CD8-positive, alpha-beta memory T cell (primary cell): Measurements from ENCODE around the gene CRIP2. TPM values are rescaled to one million over a fixed set of nuclear protein-coding genes. Genes with fewer than 3 reads are reported as not detected.

ENCODE experiments used
- CTCF ChIA-PET: fragments of 350-600 bp; sonication (Branson Sonifier 250); formaldehyde crosslinking; loops from one replicate; lab custom pipeline; 2021; ENCODE audit warnings: antibody characterized with exemption; lab: Charles Lee
- POLR2A ChIA-PET: fragments of 350-600 bp; sonication (Branson Sonifier 250); formaldehyde crosslinking; loops from one replicate; lab custom pipeline; 2021; ENCODE audit warnings: antibody characterized with exemption; lab: Charles Lee
- DNase-seq, 5 donors: peaks; one replicate each; pipeline versions ENCODE4 v3.0.0 to v3.0.0-alpha.2; 2020 to 2022; ENCODE audit warnings: mixed read lengths in 1 of 5
- H3K27ac ChIP-seq: one replicate; pipeline ENCODE4 v1.7.0; 2013; ENCODE audit warnings: low read depth, mild to moderate bottlenecking, low read length, moderate library complexity
- H3K27me3 ChIP-seq: 2 replicates; pipeline ENCODE4 v1.7.0; 2013; ENCODE audit warnings: low read length, mild to moderate bottlenecking; ENCODE audit not compliant: insufficient read depth, poor library complexity, severe bottlenecking
- H3K36me3 ChIP-seq: 2 replicates; pipeline ENCODE4 v1.7.0; 2013; ENCODE audit warnings: mild to moderate bottlenecking, low read length, moderate library complexity; ENCODE audit not compliant: insufficient read depth
- H3K4me1 ChIP-seq: 2 replicates; pipeline ENCODE4 v1.7.0; 2013; ENCODE audit warnings: mild to moderate bottlenecking, low read length, moderate library complexity; ENCODE audit not compliant: insufficient read depth
- H3K4me3 ChIP-seq: 2 replicates; pipeline ENCODE4 v1.7.0; 2013; ENCODE audit warnings: mild to moderate bottlenecking, low read length
- H3K9me3 ChIP-seq: 2 replicates; pipeline ENCODE4 v1.7.0; 2013; ENCODE audit warnings: mild to moderate bottlenecking, low read length
- H3K27ac Mint-ChIP-seq, 8 donors: one replicate each; pipeline ENCODE4 v1.8.0; 2020 to 2021; ENCODE audit warnings: mixed read lengths in 8 of 8, mild to moderate bottlenecking in 6 of 8, inconsistent platforms in 3 of 8, moderate library complexity in 3 of 8
- H3K27me3 Mint-ChIP-seq, 2 donors: one replicate each; pipeline ENCODE4 v1.8.0; 2020 to 2021; ENCODE audit warnings: mixed read lengths in 2 of 2, mild to moderate bottlenecking in 1 of 2, moderate library complexity in 1 of 2
- H3K36me3 Mint-ChIP-seq, 3 donors: one replicate each; pipeline ENCODE4 v1.8.0; 2020 to 2021; ENCODE audit warnings: mixed read lengths in 3 of 3, inconsistent platforms in 1 of 3, mild to moderate bottlenecking in 1 of 3
- H3K4me1 Mint-ChIP-seq, 3 donors: one replicate each; pipeline ENCODE4 v1.8.0; 2020 to 2021; ENCODE audit warnings: mixed read lengths in 3 of 3, inconsistent platforms in 1 of 3, mild to moderate bottlenecking in 1 of 3
- H3K4me3 Mint-ChIP-seq, 7 donors: one replicate each; pipeline ENCODE4 v1.8.0; 2020 to 2021; ENCODE audit warnings: mixed read lengths in 7 of 7, mild to moderate bottlenecking in 6 of 7, moderate library complexity in 4 of 7, inconsistent platforms in 2 of 7
- H3K9me3 Mint-ChIP-seq, 5 donors: one replicate each; pipeline ENCODE4 v1.8.0; 2020 to 2022; ENCODE audit warnings: mixed read lengths in 5 of 5, mild to moderate bottlenecking in 3 of 5, moderate library complexity in 2 of 5, inconsistent platforms in 1 of 5
- polyA plus RNA-seq: library from polyadenylated mRNA; unstranded; fragments of 300-500 nt; fragmentation: Illumina TruSeq; gene quantifications from one replicate; pipeline ENCODE4 v1.2.3, GENCODE V29; 2021
- total RNA-seq, 2 experiments: library from RNA; stranded (reverse); gene quantifications; one replicate each; pipeline ENCODE4 v1.2.3, GENCODE V29; 2021

CRIP2 gene
- total and polyA plus RNA-seq, 3 experiments from 2014 or later: 2.7 to 31.5 (median 4.5) TPM

GRCh38 chr14:105430565-105430964 lies 44.1 kb upstream of the CRIP2 start:
- Mint-ChIP-seq H3K9me3 (no peaks in the 10 kb centered on the region), H3K27ac (no peak overlapping the region), H3K36me3 (peaks cover 3 to 32% (median 7%) of the 10 kb centered on the region in 3 donors), H3K27me3 (no peaks in the 10 kb centered on the region), H3K4me3 (no peak overlapping the region), H3K4me1 (peaks cover 21 to 36% (median 27%) of the 10 kb centered on the region in 3 donors)
- H3K9me3 ChIP-seq: no peaks in the 10 kb centered on the region
- POLR2A ChIA-PET: no interaction called here
- no peaks in the 10 kb centered on the region for H3K27me3 ChIP-seq
- DNase-seq: no peak
- H3K36me3 ChIP-seq: no peaks in the 10 kb centered on the region
- H3K4me1 ChIP-seq: no peaks in the 10 kb centered on the region
- CTCF ChIA-PET: no interaction called here
- H3K4me3 ChIP-seq: no peak overlapping the region
- H3K27ac ChIP-seq: no peak overlapping the region

- ChIA-PET CTCF (interaction anchor here (1.2 kb wide), 1 partner anchor 17 kb away, joined by 3 read pairs; no protein-coding TSS in a partner anchor), POLR2A (no interaction called here)
These were observed 43.4 kb upstream of the CRIP2 start for GRCh38 chr14:105431256-105431655.

GRCh38 chr14:105432657-105433056 lies 42.0 kb upstream of the CRIP2 start:
- POLR2A ChIA-PET: no interaction called here
- H3K4me3 Mint-ChIP-seq: no peak overlapping the region
- Histone ChIP-seq H3K27me3 (no peaks in the 10 kb centered on the region), H3K4me3 (no peak overlapping the region), H3K27ac (no peak overlapping the region), H3K4me1 (no peaks in the 10 kb centered on the region), H3K9me3 (no peaks in the 10 kb centered on the region), H3K36me3 (no peaks in the 10 kb centered on the region)
- no peaks in the 10 kb centered on the region for H3K27me3 Mint-ChIP-seq
- H3K36me3 Mint-ChIP-seq: peaks cover 2 to 25% (median 7%) of the 10 kb centered on the region in 3 donors
- H3K27ac Mint-ChIP-seq: no peak overlapping the region
- DNase-seq: no peak
- H3K4me1 Mint-ChIP-seq: peaks cover 16 to 28% (median 25%) of the 10 kb centered on the region in 3 donors
- CTCF ChIA-PET: no interaction called here
- H3K9me3 Mint-ChIP-seq: no peaks in the 10 kb centered on the region

More at GRCh38 chr14:105431256-105431655, 43.4 kb upstream of the CRIP2 start:
- no peaks in the 10 kb centered on the region for H3K27me3 Mint-ChIP-seq
- H3K4me3 Mint-ChIP-seq: no peak overlapping the region
- no peak overlapping the region for H3K4me3 ChIP-seq
- H3K27ac Mint-ChIP-seq: peak overlapping the region in 1 of 8 donors; percentile 43
- H3K36me3 ChIP-seq: no peaks in the 10 kb centered on the region
- H3K4me1 Mint-ChIP-seq: peaks cover 23 to 38% (median 32%) of the 10 kb centered on the region in 3 donors
- H3K4me1 ChIP-seq: no peaks in the 10 kb centered on the region
- H3K9me3 Mint-ChIP-seq: no peaks in the 10 kb centered on the region
- H3K27me3 ChIP-seq: no peaks in the 10 kb centered on the region
- H3K36me3 Mint-ChIP-seq: peaks cover 4 to 33% (median 7%) of the 10 kb centered on the region in 3 donors
- DNase-seq: no peak
- H3K27ac ChIP-seq: no peak overlapping the region
- H3K9me3 ChIP-seq: no peaks in the 10 kb centered on the region

GRCh38 chr14:105433161-105433605 lies 41.4 kb upstream of the CRIP2 start:
- H3K27me3 Mint-ChIP-seq: no peaks in the 10 kb centered on the region
- Histone ChIP-seq H3K9me3 (no peaks in the 10 kb centered on the region), H3K36me3 (no peaks in the 10 kb centered on the region), H3K27me3 (no peaks in the 10 kb centered on the region), H3K27ac (no peak overlapping the region), H3K4me1 (no peaks in the 10 kb centered on the region), H3K4me3 (no peak overlapping the region)
- H3K4me1 Mint-ChIP-seq: peaks cover 13 to 25% (median 23%) of the 10 kb centered on the region in 3 donors
- H3K36me3 Mint-ChIP-seq: peaks cover 2 to 23% (median 7%) of the 10 kb centered on the region in 3 donors
- no peak for DNase-seq
- POLR2A ChIA-PET: no interaction called here
- CTCF ChIA-PET: no interaction called here
- H3K4me3 Mint-ChIP-seq: no peak overlapping the region
- peak overlapping the region in 1 of 8 donors; percentile 26 for H3K27ac Mint-ChIP-seq
- H3K9me3 Mint-ChIP-seq: no peaks in the 10 kb centered on the region

- H3K9me3 ChIP-seq: no peaks in the 10 kb centered on the region
- POLR2A ChIA-PET: no interaction called here
- H3K27me3 Mint-ChIP-seq: no peaks in the 10 kb centered on the region
- no peaks in the 10 kb centered on the region for H3K36me3 ChIP-seq
- H3K4me1 ChIP-seq: no peaks in the 10 kb centered on the region
- H3K4me1 Mint-ChIP-seq: peaks cover 9 to 20% (median 17%) of the 10 kb centered on the region in 3 donors
- peaks cover 0 to 9% (median 2%) of the 10 kb centered on the region in 3 donors for H3K36me3 Mint-ChIP-seq
- H3K4me3 ChIP-seq: no peak overlapping the region
- DNase-seq: no peak
- no peak overlapping the region for H3K27ac ChIP-seq
- H3K4me3 Mint-ChIP-seq: no peak overlapping the region
- no peaks in the 10 kb centered on the region for H3K9me3 Mint-ChIP-seq
- no peaks in the 10 kb centered on the region for H3K27me3 ChIP-seq
- H3K27ac Mint-ChIP-seq: no peak overlapping the region
- CTCF ChIA-PET: interaction anchor here (2.2 kb wide), 1 partner anchor 45 kb away, joined by 4 read pairs; no protein-coding TSS in a partner anchor
These were observed 38.2 kb upstream of the CRIP2 start for GRCh38 chr14:105436402-105436801.

DNA sequence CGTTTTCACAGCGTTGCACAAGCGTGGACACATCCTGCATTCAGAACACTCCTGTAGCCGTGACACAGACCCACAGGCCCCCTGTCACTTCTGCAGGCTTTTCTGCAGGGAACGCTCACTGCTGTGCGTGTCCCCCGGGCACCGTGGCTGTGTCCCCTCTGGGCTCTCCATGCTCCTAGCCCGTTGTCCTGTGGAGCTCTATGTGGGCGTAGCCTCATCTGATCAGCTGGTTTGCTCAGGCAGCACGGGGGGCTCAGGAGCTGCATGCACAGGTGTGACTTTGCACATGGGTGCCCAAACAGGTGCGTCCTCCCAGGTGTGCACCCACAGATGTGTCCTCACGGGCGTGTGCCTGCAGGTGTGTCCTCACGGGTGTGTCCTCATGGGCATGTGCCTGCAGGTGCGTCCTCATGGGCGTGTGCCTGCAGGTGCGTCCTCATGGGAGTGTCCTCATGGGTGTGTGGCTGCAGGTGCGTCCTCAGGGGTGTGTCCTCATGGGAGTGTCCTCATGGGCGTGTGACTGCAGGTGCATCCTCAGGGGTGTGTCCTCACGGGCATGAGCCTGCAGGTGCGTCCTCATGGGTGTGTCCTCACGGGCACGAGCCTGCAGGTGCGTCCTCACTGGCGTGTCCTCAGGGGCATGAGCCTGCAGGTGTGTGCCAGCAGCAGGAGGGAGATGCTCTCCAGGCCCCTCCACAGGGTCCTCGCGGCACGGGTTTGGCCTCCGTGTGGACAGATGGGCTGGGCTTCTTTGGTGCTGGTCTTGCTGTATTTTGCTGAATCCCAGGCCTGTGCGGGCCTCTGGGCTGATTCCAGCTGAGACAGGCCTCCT lies 37.5 kb upstream of the CRIP2 start:
- no peak for DNase-seq
- Mint-ChIP-seq H3K27me3 (no peaks in the 10 kb centered on the region), H3K4me1 (peaks cover 12 to 24% (median 17%) of the 10 kb centered on the region in 3 donors), H3K27ac (no peak overlapping the region), H3K9me3 (no peaks in the 10 kb centered on the region), H3K36me3 (peaks cover 0 to 14% (median 4%) of the 10 kb centered on the region in 3 donors), H3K4me3 (no peak overlapping the region)
- H3K27me3 ChIP-seq: no peaks in the 10 kb centered on the region
- H3K27ac ChIP-seq: no peak overlapping the region
- H3K4me1 ChIP-seq: no peaks in the 10 kb centered on the region
- no peaks in the 10 kb centered on the region for H3K36me3 ChIP-seq
- no peaks in the 10 kb centered on the region for H3K9me3 ChIP-seq
- no peak overlapping the region for H3K4me3 ChIP-seq
- ChIA-PET CTCF (interaction anchor here (1.3 kb wide), 1 partner anchor 33 kb away, joined by 4 read pairs; no protein-coding TSS in a partner anchor), POLR2A (no interaction called here)

DNA sequence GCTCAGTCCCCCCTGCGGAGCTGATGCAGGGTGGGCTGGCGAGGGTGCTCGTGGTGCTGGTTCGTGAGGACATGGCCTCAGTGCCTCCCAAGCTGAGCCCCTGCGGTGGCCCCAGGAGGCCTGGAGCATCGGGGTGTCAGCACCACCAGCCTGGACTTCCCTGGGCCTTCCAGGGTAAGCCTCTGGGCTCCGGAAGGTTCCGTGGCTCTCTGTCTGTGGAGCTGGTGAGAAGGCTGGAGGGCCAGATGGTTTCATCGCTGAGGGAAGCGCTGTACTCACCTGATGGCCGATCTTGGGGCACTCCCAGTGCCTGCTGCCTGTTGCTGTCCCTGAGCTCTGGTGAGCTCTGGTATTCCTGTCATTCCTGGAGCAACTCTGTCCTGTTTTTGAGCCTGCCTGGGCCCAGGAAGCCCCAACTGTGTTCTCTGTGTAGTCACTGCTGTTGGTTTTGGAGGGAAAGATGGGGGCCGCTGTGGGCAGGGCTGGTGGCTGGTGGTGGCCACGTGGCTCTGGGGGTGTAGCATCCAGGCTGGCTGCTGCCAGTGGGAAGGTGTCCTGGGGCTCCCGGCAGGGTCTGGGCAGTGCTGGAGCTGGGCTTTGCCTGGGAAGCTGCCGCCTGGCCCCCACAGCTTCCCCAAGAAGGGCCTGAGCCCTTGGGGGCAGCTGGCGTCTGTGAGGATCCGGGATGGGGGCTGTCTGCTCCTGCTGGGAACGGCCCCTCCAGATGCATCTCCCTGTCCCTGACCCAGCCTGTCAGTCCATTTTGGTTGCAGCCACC lies 36.7 kb upstream of the CRIP2 start:
- ChIA-PET POLR2A (interaction anchor here (0.6 kb wide), 1 partner anchor 9 kb away, joined by 3 read pairs; no protein-coding TSS in a partner anchor), CTCF (interaction anchor here (1.3 kb wide), 1 partner anchor 32 kb away, joined by 4 read pairs; no protein-coding TSS in a partner anchor)
- Mint-ChIP-seq H3K27ac (no peak overlapping the region), H3K4me3 (no peak overlapping the region), H3K36me3 (peaks cover 0 to 21% (median 4%) of the 10 kb centered on the region in 3 donors), H3K4me1 (peaks cover 12 to 24% (median 17%) of the 10 kb centered on the region in 3 donors), H3K9me3 (no peaks in the 10 kb centered on the region), H3K27me3 (no peaks in the 10 kb centered on the region)
- Histone ChIP-seq H3K27ac (no peak overlapping the region), H3K4me3 (no peak overlapping the region), H3K36me3 (no peaks in the 10 kb centered on the region), H3K9me3 (no peaks in the 10 kb centered on the region), H3K4me1 (no peaks in the 10 kb centered on the region), H3K27me3 (no peaks in the 10 kb centered on the region)
- DNase-seq: no peak
